Gastrocnemius medialis (tissue), 4 donors: Measurements from ENCODE around the gene CCNI2. TPM values are rescaled to one million over a fixed set of nuclear protein-coding genes. Genes with fewer than 3 reads are reported as not detected.

ENCODE experiments used
- ATAC-seq, 2 donors: fragments of 150-250 bp; one replicate each; pipeline ENCODE4 v1.9.1; 2016
- DNase-seq, 2 donors: peaks; one replicate each; pipeline ENCODE4 v3.0.0-alpha.2; 2019
- H3K27ac ChIP-seq, 4 donors: fragments of 200-600 bp; sonication (generic); 1 replicate in 1 of 4; 2 replicates in 3 of 4; pipeline ENCODE4 v1.5.1; 2016 to 2018; ENCODE audit warnings: mild to moderate bottlenecking in 2 of 4, moderate library complexity in 1 of 4
- H3K27me3 ChIP-seq, 3 donors: fragments of 200-600 bp; sonication (generic) in 2 of 3; 1 replicate in 1 of 3; 2 replicates in 2 of 3; pipeline versions ENCODE4 v1.5.1 to v1.6.0; 2016 to 2019; ENCODE audit warnings: mild to moderate bottlenecking in 1 of 3, moderate library complexity in 1 of 3
- H3K36me3 ChIP-seq, 2 donors: fragments of 200-600 bp; sonication (generic) in 1 of 2; one replicate each; pipeline ENCODE4 v1.5.1; 2017 to 2018
- H3K4me1 ChIP-seq, 2 donors: fragments of 200-600 bp; sonication (generic) in 1 of 2; one replicate each; pipeline ENCODE4 v1.5.1; 2016 to 2017; ENCODE audit warnings: mild to moderate bottlenecking in 2 of 2
- H3K4me3 ChIP-seq, 4 donors: fragments of 200-600 bp; sonication (generic) in 3 of 4; 1 replicate in 1 of 4; 2 replicates in 3 of 4; pipeline ENCODE4 v1.5.1; 2016 to 2019; ENCODE audit warnings: mild to moderate bottlenecking in 2 of 4
- H3K9me3 ChIP-seq, 3 donors: fragments of 200-600 bp; sonication (generic) in 2 of 3; 1 replicate in 1 of 3; 2 replicates in 2 of 3; pipeline ENCODE4 v1.5.1; 2016 to 2019
- POLR2A ChIP-seq, 2 donors: fragments of 450-650 bp; IDR thresholded peaks; one replicate each; pipeline ENCODE4 v1.6.1; 2017; ENCODE audit warnings: antibody characterized with exemption in 2 of 2, mild to moderate bottlenecking in 2 of 2, moderate library complexity in 2 of 2
- in situ Hi-C, 4 donors: fragments of 200-750 bp; cut with MboI; loops; one replicate each; pipeline versions ENCODE4 v1.15.0 to v1.8.0; 2017; ENCODE audit warnings: low sequenced_read_pairs in 4 of 4
- intact Hi-C: fragments of 100-400 bp; cut with DNase I; formaldehyde crosslinking; loops from one replicate; pipeline ENCODE4 v1.15.1; 2023; ENCODE audit warnings: low total_unique reads
- total RNA-seq, 4 donors: library from RNA; depleted of rRNA; stranded (reverse); fragments of >200 nt; gene quantifications; one replicate each; pipeline versions ENCODE4 v1.1.0 to v1.2.3, GENCODE V29; 2016
- TF ChIP-seq, protein P1 (sequence below), 5 experiments: fragments of 450-650 bp in 3 of 5; fragments of 200-600 bp in 2 of 5; sonication (generic) in 2 of 5; IDR thresholded peaks in 4 of 5; conservative IDR thresholded peaks in 1 of 5; 1 replicate in 4 of 5; 2 replicates in 1 of 5; pipeline ENCODE4 v1.5.1; 2016 to 2019; ENCODE audit warnings: antibody characterized with exemption in 5 of 5, mild to moderate bottlenecking in 3 of 5, moderate library complexity in 3 of 5

Gene CCNI2
- total RNA-seq, 4 donors from 2014 or later: not detected

DNA sequence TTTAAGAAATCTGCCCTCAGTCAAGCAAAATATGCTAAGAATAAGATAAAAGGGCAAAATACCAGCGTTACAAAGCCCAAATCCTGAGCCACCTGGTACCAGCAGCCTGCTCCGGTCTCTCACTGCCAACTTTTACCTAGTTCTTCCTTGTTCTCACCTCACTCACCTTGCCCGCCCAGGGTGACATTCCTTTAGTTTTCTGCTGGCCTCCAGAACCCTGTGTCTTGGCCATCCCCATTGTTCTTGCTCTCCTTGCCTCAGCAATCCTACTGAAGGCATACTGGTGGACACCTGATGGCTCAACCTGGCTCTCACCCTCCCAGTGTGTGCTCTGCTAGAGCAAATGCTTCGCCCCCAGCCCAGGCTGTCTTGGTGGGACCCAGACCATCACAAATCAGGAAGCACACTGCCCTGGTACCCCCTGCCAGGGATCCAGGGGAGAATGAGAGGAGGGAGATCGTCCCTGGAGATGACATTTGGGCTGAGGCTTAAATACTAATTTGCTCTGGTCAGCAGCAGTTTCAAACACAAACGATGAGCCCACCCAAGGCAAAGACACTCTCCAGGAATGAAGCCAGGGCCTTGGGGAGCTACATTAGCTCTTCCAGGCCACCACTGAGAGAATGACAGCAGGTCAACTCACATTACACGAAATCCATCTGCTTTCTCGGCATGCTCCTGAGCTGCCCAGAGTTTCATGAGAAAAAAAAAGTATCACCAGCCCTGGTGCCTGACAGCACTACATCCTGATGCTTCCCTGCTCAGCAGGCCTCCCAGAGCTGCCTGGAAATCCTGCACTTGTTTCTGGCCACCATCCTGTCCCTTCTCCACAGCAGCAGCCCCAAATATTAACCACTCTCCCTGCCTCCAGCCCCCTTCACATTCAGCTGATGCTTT is 42.0 kb downstream of the CCNI2 start:
- no peak overlapping the region for H3K27ac ChIP-seq
- DNase-seq: no peak
- no peaks in the 10 kb centered on the region for H3K36me3 ChIP-seq
- no peaks in the 10 kb centered on the region for H3K27me3 ChIP-seq
- H3K4me1 ChIP-seq: no peaks in the 10 kb centered on the region
- no peak overlapping the region for H3K4me3 ChIP-seq
- no peaks in the 10 kb centered on the region for H3K9me3 ChIP-seq
- TF ChIP-seq, protein P1, sequence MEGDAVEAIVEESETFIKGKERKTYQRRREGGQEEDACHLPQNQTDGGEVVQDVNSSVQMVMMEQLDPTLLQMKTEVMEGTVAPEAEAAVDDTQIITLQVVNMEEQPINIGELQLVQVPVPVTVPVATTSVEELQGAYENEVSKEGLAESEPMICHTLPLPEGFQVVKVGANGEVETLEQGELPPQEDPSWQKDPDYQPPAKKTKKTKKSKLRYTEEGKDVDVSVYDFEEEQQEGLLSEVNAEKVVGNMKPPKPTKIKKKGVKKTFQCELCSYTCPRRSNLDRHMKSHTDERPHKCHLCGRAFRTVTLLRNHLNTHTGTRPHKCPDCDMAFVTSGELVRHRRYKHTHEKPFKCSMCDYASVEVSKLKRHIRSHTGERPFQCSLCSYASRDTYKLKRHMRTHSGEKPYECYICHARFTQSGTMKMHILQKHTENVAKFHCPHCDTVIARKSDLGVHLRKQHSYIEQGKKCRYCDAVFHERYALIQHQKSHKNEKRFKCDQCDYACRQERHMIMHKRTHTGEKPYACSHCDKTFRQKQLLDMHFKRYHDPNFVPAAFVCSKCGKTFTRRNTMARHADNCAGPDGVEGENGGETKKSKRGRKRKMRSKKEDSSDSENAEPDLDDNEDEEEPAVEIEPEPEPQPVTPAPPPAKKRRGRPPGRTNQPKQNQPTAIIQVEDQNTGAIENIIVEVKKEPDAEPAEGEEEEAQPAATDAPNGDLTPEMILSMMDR (IDR thresholded peaks at IDR 0.05 in 4 of 5, conservative IDR thresholded peaks at IDR 0.05 in 1 of 5): no peak
- TF ChIP-seq POLR2A (IDR thresholded peaks at IDR 0.05): no peak
- in situ Hi-C loops: no loop called here
- no peak for ATAC-seq
- intact Hi-C loops: no loop called here

DNA sequence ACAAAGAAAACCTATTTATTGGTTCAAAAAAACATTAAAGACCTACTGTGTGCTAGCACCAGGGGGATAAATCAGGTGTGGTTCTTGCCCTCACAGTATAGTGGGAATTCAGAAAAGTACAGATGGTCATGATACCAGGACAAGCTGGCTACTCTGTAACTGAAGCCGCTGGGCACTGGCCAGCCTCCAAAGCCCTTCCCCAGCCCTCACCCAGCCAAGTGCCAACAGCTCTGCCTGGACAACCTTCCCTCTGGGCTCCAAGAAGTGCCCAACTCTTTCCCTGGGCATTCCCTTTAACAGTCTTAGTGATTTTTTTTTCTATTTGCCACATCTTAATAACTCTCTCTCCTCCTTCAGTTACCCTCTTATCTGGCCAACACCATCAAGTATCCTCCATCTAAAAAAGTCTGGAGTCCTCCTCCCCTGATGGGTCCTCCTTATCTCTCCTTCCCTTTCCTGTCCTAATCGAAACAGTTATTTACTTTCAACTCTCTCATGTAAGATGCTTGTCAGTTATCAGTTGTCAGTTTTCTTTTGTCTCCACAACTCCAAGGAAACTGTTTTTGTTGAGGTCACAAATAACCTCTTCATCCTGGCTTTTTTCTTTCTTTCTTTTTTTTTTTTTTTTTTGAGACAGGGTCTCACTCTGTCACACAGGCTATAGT is 43.1 kb downstream of the CCNI2 start:
- Histone ChIP-seq H3K36me3 (no peaks in the 10 kb centered on the region), H3K27ac (no peak overlapping the region), H3K27me3 (no peaks in the 10 kb centered on the region), H3K9me3 (no peaks in the 10 kb centered on the region), H3K4me1 (no peaks in the 10 kb centered on the region), H3K4me3 (no peak overlapping the region)
- intact Hi-C loops (loop anchor here (10.0 kb wide), 1 partner anchor 806 kb away; no protein-coding TSS in a partner anchor), in situ Hi-C loops (no loop called here)
- ATAC-seq (no peak), DNase-seq (no peak)
- TF ChIP-seq, protein P1 (IDR thresholded peaks at IDR 0.05 in 4 of 5, conservative IDR thresholded peaks at IDR 0.05 in 1 of 5): no peak
- no peak for TF ChIP-seq POLR2A (IDR thresholded peaks at IDR 0.05)

DNA sequence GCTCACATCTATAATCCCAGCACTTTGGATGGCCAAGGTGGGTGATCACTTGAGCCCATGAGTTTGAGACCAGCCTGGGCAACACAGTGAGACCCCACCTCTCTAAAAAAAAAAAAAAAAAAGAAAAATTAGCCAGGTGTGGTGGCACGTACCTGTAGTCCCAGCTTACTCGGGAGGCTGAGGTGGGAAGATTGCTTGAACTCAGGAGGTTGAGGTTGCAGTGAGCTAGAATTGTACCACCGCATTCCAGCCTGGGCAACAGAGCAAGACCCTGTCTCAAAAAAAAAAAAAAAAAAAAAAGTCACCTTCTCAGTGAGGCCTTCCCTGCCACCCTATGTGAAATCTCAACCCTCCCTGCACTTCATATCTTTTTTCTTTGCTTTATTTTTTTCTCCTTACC is 43.8 kb downstream of the CCNI2 start:
- Histone ChIP-seq H3K36me3 (no peaks in the 10 kb centered on the region), H3K9me3 (no peaks in the 10 kb centered on the region), H3K27me3 (no peaks in the 10 kb centered on the region), H3K27ac (no peak overlapping the region), H3K4me1 (no peaks in the 10 kb centered on the region), H3K4me3 (no peak overlapping the region)
- intact Hi-C loops: loop anchor here (10.0 kb wide), 1 partner anchor 806 kb away; no protein-coding TSS in a partner anchor
- DNase-seq (no peak), ATAC-seq (no peak)
- in situ Hi-C loops: no loop called here
- no peak for TF ChIP-seq POLR2A (IDR thresholded peaks at IDR 0.05)
- TF ChIP-seq, protein P1 (IDR thresholded peaks at IDR 0.05 in 4 of 5, conservative IDR thresholded peaks at IDR 0.05 in 1 of 5): no peak

DNA sequence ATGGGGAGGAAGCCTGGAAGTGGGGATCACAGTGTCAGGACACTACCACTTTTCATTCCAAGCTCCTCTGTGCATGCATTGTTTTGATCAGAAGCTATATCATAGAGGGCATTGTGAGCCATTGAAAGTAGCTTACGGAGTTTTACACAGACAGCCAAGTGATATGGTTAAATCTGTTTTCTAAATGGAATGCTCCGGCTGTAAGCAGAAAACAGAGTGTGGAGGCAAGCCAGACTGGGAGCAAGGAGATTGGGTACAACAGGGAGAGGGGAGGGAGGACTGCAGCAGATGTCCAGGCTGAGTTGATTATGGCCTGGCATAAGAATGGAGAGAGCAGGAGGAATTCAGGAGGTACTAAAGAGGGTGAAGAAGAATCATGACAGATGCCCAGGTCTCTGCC is 50.4 kb downstream of the CCNI2 start:
- Histone ChIP-seq H3K36me3 (no peaks in the 10 kb centered on the region), H3K27ac (no peak overlapping the region), H3K9me3 (no peaks in the 10 kb centered on the region), H3K4me3 (no peak overlapping the region), H3K4me1 (no peaks in the 10 kb centered on the region), H3K27me3 (peaks cover 0 to 3% (median 0%) of the 10 kb centered on the region in 3 donors)
- TF ChIP-seq, protein P1 (IDR thresholded peaks at IDR 0.05 in 4 of 5, conservative IDR thresholded peaks at IDR 0.05 in 1 of 5): no peak
- TF ChIP-seq POLR2A (IDR thresholded peaks at IDR 0.05): no peak
- in situ Hi-C loops (no loop called here), intact Hi-C loops (loop anchor here (10.0 kb wide), 1 partner anchor 813 kb away; no protein-coding TSS in a partner anchor)
- no peak for ATAC-seq
- DNase-seq: no peak
